ENCODE data around the gene DAD1. TPM values are rescaled to one million over a fixed set of nuclear protein-coding genes. Genes with fewer than 3 reads are reported as not detected.
A peak's percentile ranks its signal among the peaks of the same experiment; 100 is the strongest.
"Not testable (repeated sequence)": the region's sequence is repeated elsewhere in the genome, so short reads cannot be mapped to it uniquely, and the experiment has no call there.

DAD1 gene
- total and polyA plus RNA-seq, 12 donors: 82.4 to 420 (median 136) TPM

GRCh38 chr14:22556021-22556989 is 32.7 kb downstream of the DAD1 start:
- ATAC-seq: peak; percentile 17 to 50 (median 32)
- WGBS, 2 donors: 43 to 63% methylated on average over 28 of the region's 28 CpGs
- no peaks in the 10 kb centered on the region for H3K9me3 ChIP-seq
- H3K4me3 ChIP-seq: peak overlapping the region in 7 of 10 donors; percentile 35 to 51 (median 43)
- no peaks in the 10 kb centered on the region for H3K27me3 ChIP-seq
- intact Hi-C loops (cut with DNase I): loop anchor here (2.0 to 10.0 kb wide), 16 partner anchors 74 to 501 kb away; partner anchors contain the start of genes CDH24 (in 3 of the 10), SLC7A7 (in 2 of the 10), AJUBA (in 1 of the 10) and OXA1L (in 1 of the 10)
- H3K27ac ChIP-seq: peak overlapping the region in 7 of 10 donors; percentile 49 to 91 (median 63)
- no peak for TF ChIP-seq CTCF (IDR thresholded peaks at IDR 0.05)
- H3K4me1 ChIP-seq: peaks cover 8 to 80% (median 37%) of the 10 kb centered on the region in 9 donors
- peaks cover 0 to 4% (median 0%) of the 10 kb centered on the region in 9 donors for H3K36me3 ChIP-seq
- peak; percentile 36 to 46 for DNase-seq

- peaks cover 8 to 81% (median 40%) of the 10 kb centered on the region in 9 donors for H3K4me1 ChIP-seq
- H3K27ac ChIP-seq: peak overlapping the region in 3 of 10 donors; percentile 39 to 91 (median 67)
- no peak for DNase-seq
- ATAC-seq: no peak
- WGBS, 2 donors: 89 to 93% methylated on average over 4 of the region's 4 CpGs
- peaks cover 0 to 4% (median 0%) of the 10 kb centered on the region in 9 donors for H3K36me3 ChIP-seq
- no peaks in the 10 kb centered on the region for H3K27me3 ChIP-seq
- intact Hi-C loops (cut with DNase I): loop anchor here (2.0 to 10.0 kb wide), 16 partner anchors 73 to 502 kb away; partner anchors contain the start of genes CDH24 (in 3 of the 10), SLC7A7 (in 2 of the 10), AJUBA (in 1 of the 10) and OXA1L (in 1 of the 10)
- TF ChIP-seq CTCF (IDR thresholded peaks at IDR 0.05): no peak
- no peaks in the 10 kb centered on the region for H3K9me3 ChIP-seq
- H3K4me3 ChIP-seq: no peak overlapping the region
These were observed 33.5 kb downstream of the DAD1 start for GRCh38 chr14:22555384-22556011.

GRCh38 chr14:22554498-22555383 is 34.3 kb downstream of the DAD1 start:
- TF ChIP-seq CTCF (IDR thresholded peaks at IDR 0.05): no peak
- Histone ChIP-seq H3K9me3 (no peaks in the 10 kb centered on the region), H3K27me3 (no peaks in the 10 kb centered on the region), H3K27ac (peak overlapping the region in 1 of 10 donors; percentile 91), H3K4me3 (no peak overlapping the region), H3K36me3 (peaks cover 0 to 4% (median 0%) of the 10 kb centered on the region in 9 donors), H3K4me1 (peaks cover 8 to 81% (median 45%) of the 10 kb centered on the region in 9 donors)
- intact Hi-C loops (cut with DNase I): loop anchor here (5.0 to 10.0 kb wide), 15 partner anchors 72 to 503 kb away; partner anchors contain the start of genes CDH24 (in 3 of the 10), SLC7A7 (in 2 of the 10), AJUBA (in 1 of the 10) and OXA1L (in 1 of the 10)
- 86 to 97% methylated on average over 15 of the region's 15 CpGs for WGBS, 2 donors
- DNase-seq: no peak
- ATAC-seq: no peak

- peak overlapping the region in 1 of 10 donors; percentile 91 for H3K27ac ChIP-seq
- intact Hi-C loops (cut with DNase I): loop anchor here in 5 of 10 donors (5.0 to 10.0 kb wide), 4 partner anchors 159 to 501 kb away; partner anchors contain the start of genes CDH24 (in 2 of the 5) and SLC7A7 (in 1 of the 5)
- DNase-seq, ATAC-seq, H3K9me3 ChIP-seq, H3K36me3 ChIP-seq, H3K27me3 ChIP-seq, H3K4me3 ChIP-seq: not testable (repeated sequence)
- 84 to 96% methylated on average over 8 to 11 of the region's 14 CpGs for WGBS, 2 donors
- peaks cover 8 to 77% (median 38%) of the 10 kb centered on the region in 9 donors for H3K4me1 ChIP-seq
These were observed 35.0 kb downstream of the DAD1 start for GRCh38 chr14:22553861-22554497.

Data from heart right ventricle (tissue), 16 donors.